ENCODE data around the gene TLE4.
"Not testable (repeated sequence)": the region's sequence is repeated elsewhere in the genome, so short reads cannot be mapped to it uniquely, and the experiment has no call there.

Gene TLE4

DNA sequence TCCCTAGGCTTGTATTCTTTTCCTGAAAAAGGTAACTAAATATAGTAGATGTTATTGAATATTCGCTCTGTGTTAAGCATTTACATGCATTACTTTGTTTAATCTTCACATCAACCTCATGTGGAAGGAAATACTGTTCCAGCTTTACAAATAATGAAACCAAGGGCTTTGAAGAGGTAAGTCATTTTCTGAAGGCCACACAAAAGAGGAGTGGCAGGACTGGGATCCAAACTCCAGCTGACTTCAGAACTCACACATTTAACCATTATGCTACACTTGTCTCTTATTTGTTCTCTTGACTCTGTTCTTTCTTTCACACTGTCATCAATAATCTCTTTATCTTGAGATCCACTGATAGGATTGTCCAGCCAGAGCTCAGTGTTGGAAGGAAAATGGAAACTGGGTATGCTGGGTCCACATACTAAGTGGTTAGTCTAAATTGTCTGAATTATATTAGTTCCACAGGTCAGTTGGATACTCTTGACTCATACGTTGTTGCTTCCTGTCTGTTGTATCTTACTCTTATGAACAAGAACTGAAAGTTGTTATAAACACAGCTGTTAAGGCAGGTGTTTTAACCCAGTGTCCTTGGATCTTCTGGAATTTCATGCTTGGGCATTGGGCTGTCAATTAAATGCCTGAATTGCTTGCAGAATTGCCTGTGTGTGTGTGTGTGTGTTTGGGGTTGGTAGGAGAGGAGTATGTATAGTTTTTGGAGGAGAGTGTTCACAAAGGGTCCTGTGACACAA is 65.6 kb downstream of the TLE4 start:
- no peak for DNase-seq (ENCODE audit: low read depth)
- TF ChIP-seq, protein P1, sequence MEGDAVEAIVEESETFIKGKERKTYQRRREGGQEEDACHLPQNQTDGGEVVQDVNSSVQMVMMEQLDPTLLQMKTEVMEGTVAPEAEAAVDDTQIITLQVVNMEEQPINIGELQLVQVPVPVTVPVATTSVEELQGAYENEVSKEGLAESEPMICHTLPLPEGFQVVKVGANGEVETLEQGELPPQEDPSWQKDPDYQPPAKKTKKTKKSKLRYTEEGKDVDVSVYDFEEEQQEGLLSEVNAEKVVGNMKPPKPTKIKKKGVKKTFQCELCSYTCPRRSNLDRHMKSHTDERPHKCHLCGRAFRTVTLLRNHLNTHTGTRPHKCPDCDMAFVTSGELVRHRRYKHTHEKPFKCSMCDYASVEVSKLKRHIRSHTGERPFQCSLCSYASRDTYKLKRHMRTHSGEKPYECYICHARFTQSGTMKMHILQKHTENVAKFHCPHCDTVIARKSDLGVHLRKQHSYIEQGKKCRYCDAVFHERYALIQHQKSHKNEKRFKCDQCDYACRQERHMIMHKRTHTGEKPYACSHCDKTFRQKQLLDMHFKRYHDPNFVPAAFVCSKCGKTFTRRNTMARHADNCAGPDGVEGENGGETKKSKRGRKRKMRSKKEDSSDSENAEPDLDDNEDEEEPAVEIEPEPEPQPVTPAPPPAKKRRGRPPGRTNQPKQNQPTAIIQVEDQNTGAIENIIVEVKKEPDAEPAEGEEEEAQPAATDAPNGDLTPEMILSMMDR (conservative IDR thresholded peaks at IDR 0.05; ENCODE audit: low read depth, low read length), result no peak
- H3K4me3 ChIP-seq (ENCODE audit: low read length), result no peak overlapping the region

DNA sequence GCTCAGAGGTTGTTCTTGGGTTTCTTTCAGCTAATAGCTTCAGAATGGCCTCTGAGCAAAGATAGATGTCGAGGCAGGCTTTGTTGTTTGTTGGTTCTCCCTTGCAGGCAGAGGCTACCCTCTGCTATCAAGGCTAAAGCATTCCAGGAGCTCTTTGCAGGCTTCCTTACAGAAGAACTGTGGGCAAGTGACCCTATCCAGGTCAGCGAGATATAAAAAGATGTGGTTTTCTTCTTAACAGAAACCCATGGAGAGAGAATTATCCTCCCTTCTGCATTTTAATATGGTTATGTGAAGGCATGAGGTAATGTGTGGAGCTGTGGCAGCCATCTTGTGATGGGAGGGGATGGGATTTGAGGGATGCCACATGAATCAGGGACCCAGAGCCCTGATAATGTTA is 67.0 kb downstream of the TLE4 start:
- TF ChIP-seq, protein P1 (conservative IDR thresholded peaks at IDR 0.05; ENCODE audit: low read depth, low read length), result no peak
- H3K4me3 ChIP-seq (ENCODE audit: low read length), result no peak overlapping the region
- DNase-seq (ENCODE audit: low read depth), result no peak

- TF ChIP-seq, protein P1 (conservative IDR thresholded peaks at IDR 0.05; ENCODE audit: low read depth, low read length), result no peak
- no peak for DNase-seq (ENCODE audit: low read depth)
- H3K4me3 ChIP-seq (ENCODE audit: low read length), result no peak overlapping the region
Measured at GRCh38 chr9:79639354-79639753, 67.6 kb downstream of the TLE4 start.

DNA sequence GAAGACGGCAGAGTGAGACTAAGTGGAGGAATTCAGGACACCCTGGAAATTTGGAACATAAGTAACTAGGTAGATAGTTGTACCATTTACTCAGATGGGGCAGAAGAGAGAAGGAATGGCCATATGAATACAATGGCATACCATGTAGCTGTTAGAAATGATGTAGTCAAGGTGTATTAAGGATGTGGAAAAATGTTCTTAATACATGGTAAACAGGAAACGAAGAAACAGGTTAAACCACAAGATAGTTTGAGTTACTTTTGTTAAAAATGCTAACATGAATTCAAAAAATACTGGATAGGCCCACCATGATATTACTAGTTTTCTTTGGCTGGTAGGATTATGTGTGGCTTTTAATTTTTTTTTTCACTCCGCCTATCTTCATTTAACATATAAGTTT is 68.3 kb downstream of the TLE4 start:
- not testable (repeated sequence) for DNase-seq (ENCODE audit: low read depth); H3K4me3 ChIP-seq (ENCODE audit: low read length)

DNA sequence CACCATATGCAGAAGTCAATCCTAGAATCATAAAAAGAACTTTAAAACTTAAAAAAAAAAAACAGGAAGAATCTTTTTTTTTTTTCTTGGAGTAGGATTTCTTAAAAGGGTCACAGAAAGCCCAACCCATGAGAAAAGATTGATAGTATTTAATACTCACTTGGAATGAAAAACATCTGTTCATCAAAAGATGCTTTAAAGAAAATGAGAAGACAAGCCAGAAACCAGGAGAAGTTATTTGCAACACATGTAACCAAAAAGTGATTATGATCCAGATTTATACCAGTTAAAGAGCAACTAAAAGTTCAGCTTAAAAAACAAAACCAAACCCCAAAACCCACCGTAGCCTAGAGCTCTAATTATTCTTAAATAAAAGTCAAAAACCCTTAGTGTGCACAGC is 69.3 kb downstream of the TLE4 start:
- no peak for DNase-seq (ENCODE audit: low read depth)
- H3K4me3 ChIP-seq (ENCODE audit: low read length), result no peak overlapping the region
- TF ChIP-seq, protein P1 (conservative IDR thresholded peaks at IDR 0.05; ENCODE audit: low read depth, low read length), result no peak

DNA sequence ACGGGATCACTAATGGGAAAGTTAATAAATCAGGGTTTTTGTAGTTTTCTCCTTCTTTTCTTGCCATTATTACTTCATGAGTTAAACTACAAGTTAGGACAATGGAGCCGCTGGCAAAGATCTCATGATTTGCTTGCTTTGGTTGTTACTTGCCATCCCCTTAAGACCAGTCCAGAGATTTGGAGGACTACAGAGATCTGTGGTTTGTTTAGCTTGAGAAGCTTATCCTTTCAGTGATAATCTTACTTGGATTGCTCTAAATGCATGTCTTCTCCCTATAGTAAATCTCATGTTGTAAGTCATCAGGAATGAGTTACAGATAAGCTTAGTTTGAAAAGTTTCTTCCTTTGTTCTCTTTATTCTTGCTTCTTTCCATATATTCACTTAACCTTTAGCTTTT is 70.9 kb downstream of the TLE4 start:
- no peak overlapping the region for H3K4me3 ChIP-seq (ENCODE audit: low read length)
- DNase-seq (ENCODE audit: low read depth), result no peak
- TF ChIP-seq, protein P1 (conservative IDR thresholded peaks at IDR 0.05; ENCODE audit: low read depth, low read length), result no peak

- TF ChIP-seq, protein P1 (conservative IDR thresholded peaks at IDR 0.05; ENCODE audit: low read depth, low read length), result no peak
- DNase-seq (ENCODE audit: low read depth), result no peak
- H3K4me3 ChIP-seq (ENCODE audit: low read length), result no peak overlapping the region
Measured at GRCh38 chr9:79644048-79644447, 72.3 kb downstream of the TLE4 start.

Measured in retinal pigment epithelial cell (primary cell).